LNCaP clone FGC (cell line): ENCODE data around the gene PLCD3.
A peak's percentile ranks its signal among the peaks of the same experiment; 100 is the strongest.

Experiments
- DNase-seq: peaks from one replicate; pipeline ENCODE4 v3.0.0-alpha.2; 2011; ENCODE audit warnings: low read depth
- H3K4me3 ChIP-seq: 2 replicates; pipeline ENCODE4 v1.5.1; 2011; ENCODE audit warnings: mild to moderate bottlenecking, low read depth, low read length, control low read depth
- TF ChIP-seq, protein P1 (sequence below): IDR thresholded peaks from 2 replicates; pipeline ENCODE4 v1.5.1; 2012; ENCODE audit warnings: mild to moderate bottlenecking; ENCODE audit not compliant: control insufficient read depth, insufficient read depth; ENCODE audit errors: extremely low read depth

Gene PLCD3

DNA sequence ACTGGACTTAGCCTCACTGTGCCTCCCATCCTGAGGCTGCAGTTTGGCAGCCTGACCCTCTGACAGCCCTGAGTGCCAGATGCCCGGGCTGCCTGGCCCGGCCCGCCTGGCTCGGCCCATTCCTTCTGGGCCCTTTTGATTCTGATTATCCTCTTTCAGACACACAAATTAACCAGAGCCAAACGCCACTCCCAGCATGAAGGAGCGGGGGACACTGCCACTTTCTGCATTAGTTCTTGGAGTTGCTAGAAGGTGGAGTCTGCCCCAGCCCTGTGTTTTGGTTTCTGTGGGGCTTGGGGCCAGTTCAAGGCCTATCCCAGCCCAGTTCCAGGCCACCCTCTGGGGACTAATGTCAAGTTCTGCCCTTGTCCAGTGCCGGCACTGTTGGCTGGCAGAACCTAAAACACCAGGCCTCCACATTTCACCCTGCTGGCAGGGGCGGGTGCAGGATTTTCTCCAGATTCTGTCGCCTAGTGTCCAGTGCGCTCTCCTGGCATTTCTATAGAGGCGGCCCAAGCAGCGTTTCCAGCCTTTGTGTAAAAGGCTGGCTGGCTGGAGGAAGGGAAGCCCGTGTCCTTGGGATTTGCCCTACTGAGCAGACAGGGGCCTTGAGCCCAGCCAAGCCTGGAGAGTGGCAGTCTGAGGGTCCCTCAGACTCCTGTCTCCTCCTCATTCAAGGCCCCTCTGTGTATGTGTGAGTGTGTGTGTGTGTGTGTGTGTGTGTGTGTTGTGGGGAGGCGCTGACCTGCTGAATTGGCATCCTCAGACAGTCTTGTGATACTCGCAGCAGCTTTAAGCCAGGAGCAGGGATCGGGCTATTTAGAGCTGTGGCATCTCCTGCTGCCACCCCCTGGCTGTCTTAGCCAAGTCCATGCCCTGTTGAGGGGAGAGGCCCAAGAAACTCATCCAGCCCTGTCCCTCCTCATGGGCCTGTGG lies 21.4 kb downstream of the PLCD3 start:
- no peak overlapping the region for H3K4me3 ChIP-seq
- TF ChIP-seq, protein P1, sequence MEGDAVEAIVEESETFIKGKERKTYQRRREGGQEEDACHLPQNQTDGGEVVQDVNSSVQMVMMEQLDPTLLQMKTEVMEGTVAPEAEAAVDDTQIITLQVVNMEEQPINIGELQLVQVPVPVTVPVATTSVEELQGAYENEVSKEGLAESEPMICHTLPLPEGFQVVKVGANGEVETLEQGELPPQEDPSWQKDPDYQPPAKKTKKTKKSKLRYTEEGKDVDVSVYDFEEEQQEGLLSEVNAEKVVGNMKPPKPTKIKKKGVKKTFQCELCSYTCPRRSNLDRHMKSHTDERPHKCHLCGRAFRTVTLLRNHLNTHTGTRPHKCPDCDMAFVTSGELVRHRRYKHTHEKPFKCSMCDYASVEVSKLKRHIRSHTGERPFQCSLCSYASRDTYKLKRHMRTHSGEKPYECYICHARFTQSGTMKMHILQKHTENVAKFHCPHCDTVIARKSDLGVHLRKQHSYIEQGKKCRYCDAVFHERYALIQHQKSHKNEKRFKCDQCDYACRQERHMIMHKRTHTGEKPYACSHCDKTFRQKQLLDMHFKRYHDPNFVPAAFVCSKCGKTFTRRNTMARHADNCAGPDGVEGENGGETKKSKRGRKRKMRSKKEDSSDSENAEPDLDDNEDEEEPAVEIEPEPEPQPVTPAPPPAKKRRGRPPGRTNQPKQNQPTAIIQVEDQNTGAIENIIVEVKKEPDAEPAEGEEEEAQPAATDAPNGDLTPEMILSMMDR = no peak
- DNase-seq = no peak

DNA sequence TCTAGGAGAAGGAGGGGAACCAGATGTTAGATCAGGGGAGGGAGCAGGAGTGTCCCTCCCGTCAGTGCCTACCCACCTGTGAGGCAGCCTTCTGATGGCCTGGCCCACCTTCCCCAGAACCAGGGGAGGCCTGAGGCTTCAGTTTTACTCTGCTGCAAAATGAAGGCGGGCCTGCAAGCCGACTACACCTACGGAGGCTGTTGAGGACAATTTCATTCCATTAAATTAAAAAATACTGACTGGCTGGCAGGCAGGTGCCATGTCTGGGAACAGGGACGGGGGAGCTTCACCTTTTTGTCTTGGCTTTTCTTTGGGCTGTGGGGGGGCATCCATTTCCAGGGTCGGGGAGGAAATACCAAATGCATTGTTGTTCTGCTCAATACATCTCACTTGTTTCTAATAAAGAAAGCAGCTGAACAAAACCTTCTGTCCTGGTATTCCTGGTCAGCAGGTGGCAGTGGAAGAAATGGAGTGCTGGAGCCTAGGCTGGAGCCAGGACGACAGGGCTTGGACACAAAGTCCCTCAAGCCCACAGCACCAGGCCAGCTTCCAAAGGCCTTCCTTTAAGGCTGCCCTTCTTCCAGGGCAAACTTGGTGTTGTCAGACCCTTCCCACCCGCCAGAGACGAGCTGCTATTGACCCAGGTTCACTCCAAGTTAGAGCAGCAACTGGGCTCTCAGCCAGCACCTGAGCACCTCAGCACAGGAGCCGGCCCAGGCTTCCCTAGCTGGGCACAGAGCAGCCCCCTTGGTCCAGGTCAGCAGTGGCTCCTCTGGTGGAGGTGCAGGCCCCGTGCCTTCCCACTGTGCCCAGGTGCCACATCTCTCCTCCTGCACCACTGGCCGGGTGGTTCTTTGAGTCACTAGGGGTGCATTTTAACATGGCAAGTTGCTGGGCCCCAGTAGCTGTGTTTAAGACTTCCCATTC lies 23.5 kb downstream of the PLCD3 start:
- TF ChIP-seq, protein P1 = 0 out of 2 replicates have a peak, but pooled peaks have one; percentile 24
- no peak for DNase-seq
- no peak overlapping the region for H3K4me3 ChIP-seq

DNA sequence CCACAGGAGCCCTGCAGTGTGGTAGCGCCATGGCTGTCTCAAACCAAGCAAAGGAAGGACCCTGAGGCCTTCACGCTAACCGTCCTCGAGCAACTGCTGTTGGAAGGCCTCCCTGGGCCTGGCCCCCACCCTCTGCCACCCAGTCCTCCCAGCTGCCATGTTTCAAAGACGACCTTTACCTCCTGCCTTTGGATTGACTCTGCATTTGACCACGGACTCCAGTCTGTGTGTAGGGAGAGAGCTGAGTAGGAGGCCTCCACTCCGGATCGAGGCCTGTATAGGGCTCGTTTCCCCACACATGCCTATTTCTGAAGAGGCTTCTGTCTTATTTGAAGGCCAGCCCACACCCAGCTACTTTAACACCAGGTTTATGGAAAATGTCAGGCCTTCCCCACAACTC lies 24.3 kb downstream of the PLCD3 start:
- DNase-seq = no peak
- TF ChIP-seq, protein P1 = no peak
- H3K4me3 ChIP-seq = no peak overlapping the region

DNA sequence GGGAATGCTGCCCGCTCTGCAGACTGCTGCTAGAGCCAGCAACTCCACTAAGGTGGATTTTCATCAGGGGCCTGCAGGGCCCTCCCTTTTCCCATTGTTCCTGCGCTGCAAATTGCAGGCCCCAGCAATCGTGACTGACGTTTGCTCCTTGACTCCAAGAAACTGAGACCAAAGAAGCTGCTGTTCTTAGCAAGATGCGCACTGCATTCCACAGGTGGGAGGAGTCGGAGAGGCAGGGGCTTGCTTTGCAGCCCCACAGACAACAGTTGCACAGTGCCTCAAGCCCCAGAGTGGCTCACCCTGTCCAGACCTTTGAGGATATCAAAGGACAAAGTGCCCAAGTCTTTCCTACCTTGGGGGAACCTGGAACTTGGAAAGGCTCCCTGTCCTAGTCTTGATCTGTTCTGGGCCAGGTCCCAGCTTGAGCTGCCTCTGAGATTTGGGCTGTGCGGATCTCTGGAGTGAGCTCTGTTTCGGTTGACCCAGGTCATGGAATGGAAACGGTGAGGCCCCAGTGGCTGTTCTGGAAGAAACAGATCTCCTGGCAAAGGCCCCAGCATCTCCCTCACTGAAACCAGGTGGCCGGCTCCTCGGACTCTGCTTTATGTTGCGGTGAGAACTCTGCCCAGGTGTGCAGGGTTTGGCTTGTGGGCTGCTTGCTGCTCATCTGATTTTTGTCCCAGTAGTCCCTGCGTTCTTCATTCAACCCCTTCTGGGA lies 24.9 kb downstream of the PLCD3 start:
- H3K4me3 ChIP-seq = no peak overlapping the region
- DNase-seq = no peak
- TF ChIP-seq, protein P1 = no peak

DNA sequence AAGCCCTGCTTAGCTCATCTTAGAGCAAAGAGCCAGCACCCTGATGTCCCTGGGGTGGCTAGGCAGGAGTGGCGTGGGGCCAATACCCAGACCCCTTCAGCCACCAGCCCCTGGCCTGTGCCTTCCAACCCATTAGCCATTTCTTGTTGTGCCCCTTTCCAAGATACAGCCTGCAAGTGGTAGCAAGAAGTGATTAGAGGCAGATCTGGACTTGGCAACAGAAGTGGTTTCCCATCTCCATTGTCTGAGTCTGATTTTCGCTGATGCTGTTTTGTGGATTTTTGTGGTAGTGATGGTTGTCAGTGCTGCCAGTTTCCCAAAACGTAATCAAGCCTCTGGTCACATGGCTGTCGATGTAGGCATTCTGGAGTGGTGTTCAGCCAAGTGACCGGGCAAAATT lies 25.7 kb downstream of the PLCD3 start:
- TF ChIP-seq, protein P1 = no peak
- DNase-seq = no peak

DNA sequence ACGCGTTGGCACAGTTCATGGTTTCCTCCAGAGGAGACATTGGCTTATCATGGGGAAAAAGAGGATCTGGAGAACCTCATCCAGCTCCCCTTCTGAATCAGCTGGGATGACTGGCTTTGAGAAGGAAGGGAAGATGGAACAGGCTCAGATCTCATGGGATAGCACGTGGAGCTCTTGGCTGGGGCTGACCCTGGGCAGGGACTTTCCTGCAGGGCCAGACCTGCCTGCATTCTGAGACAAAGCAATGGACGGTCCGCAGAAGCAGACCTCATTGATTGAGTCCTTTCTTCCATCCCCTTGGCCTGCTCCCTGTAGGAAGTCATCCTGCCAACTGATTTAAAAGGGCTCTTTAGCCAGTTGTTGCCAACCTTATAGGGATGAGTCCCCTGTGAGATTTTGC lies 26.2 kb downstream of the PLCD3 start:
- no peak for DNase-seq
- H3K4me3 ChIP-seq = no peak overlapping the region
- TF ChIP-seq, protein P1 = no peak

More for the DNA sequence above, 25.7 kb downstream of the PLCD3 start:
- no peak overlapping the region for H3K4me3 ChIP-seq
